ENCODE measurements around the gene MT1H.

- TF ChIP-seq, protein P1, sequence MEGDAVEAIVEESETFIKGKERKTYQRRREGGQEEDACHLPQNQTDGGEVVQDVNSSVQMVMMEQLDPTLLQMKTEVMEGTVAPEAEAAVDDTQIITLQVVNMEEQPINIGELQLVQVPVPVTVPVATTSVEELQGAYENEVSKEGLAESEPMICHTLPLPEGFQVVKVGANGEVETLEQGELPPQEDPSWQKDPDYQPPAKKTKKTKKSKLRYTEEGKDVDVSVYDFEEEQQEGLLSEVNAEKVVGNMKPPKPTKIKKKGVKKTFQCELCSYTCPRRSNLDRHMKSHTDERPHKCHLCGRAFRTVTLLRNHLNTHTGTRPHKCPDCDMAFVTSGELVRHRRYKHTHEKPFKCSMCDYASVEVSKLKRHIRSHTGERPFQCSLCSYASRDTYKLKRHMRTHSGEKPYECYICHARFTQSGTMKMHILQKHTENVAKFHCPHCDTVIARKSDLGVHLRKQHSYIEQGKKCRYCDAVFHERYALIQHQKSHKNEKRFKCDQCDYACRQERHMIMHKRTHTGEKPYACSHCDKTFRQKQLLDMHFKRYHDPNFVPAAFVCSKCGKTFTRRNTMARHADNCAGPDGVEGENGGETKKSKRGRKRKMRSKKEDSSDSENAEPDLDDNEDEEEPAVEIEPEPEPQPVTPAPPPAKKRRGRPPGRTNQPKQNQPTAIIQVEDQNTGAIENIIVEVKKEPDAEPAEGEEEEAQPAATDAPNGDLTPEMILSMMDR (IDR thresholded peaks at IDR 0.05; ENCODE audit: low read length) = no peak
- TF ChIP-seq EZH2phosphoT487 (IDR thresholded peaks at IDR 0.05; ENCODE audit: low read length) = no peak
Measured at GRCh38 chr16:56702836-56703235, 33.2 kb downstream of the MT1H start.
